Suprapubic skin (tissue), 4 donors: ENCODE measurements around the gene WWOX.

ENCODE experiments used
- CTCF ChIP-seq, 2 donors: fragments of 200-600 bp in 1 of 2; fragments of 450-650 bp in 1 of 2; sonication (generic) in 1 of 2; IDR thresholded peaks; one replicate each; pipeline ENCODE4 v1.5.1; 2016 to 2019; ENCODE audit warnings: antibody characterized with exemption in 2 of 2, mild to moderate bottlenecking in 1 of 2, moderate library complexity in 1 of 2
- EP300 ChIP-seq: sonication (generic); formaldehyde crosslinking; IDR thresholded peaks from one replicate; pipeline ENCODE4 v1.6.1; 2017; ENCODE audit warnings: antibody characterized with exemption
- POLR2A ChIP-seq, 2 donors: fragments of 450-650 bp; IDR thresholded peaks; one replicate each; pipeline ENCODE4 v1.6.1; 2017; ENCODE audit warnings: antibody characterized with exemption in 2 of 2, mild to moderate bottlenecking in 2 of 2, moderate library complexity in 2 of 2
- POLR2AphosphoS5 ChIP-seq, 3 donors: sonication (generic); formaldehyde crosslinking; IDR thresholded peaks; one replicate each; pipeline ENCODE4 v1.6.1; 2017; ENCODE audit warnings: antibody characterized with exemption in 3 of 3

- TF ChIP-seq CTCF (IDR thresholded peaks at IDR 0.05) (peak in 1 of 2 donors; percentile 33), POLR2AphosphoS5 (IDR thresholded peaks at IDR 0.05) (no peak), POLR2A (IDR thresholded peaks at IDR 0.05) (no peak), EP300 (no peak)
Observed at GRCh38 chr16:78122774-78123315, 23.4 kb downstream of the WWOX start.
